Placental pericyte (primary cell): ENCODE data around the gene PCP4. TPM values are rescaled to one million over a fixed set of nuclear protein-coding genes. Genes with fewer than 3 reads are reported as not detected.

ENCODE experiments used
- total RNA-seq: library from RNA; depleted of rRNA; stranded (reverse); fragments of >200 nt; gene quantifications from 2 replicates; pipeline ENCODE4 v1.2.3, GENCODE V29; 2012

PCP4 gene
- not detected in 2 replicates for total RNA-seq

GRCh38 chr21:39867198-39867650 is at the start of gene PCP4:
TSS of gene PCP4 (plus strand) at chr21:39867438. CDS start at chr21:39867502, 64 bp downstream.

Other genes with a start within 250 kb of the PCP4 start
- gene IGSF5, start 122.3 kb upstream of the PCP4 start, total RNA-seq: under 0.01 and 0.22 TPM in 2 replicates